SJCRH30 (cell line): ENCODE measurements around the gene COL27A1. TPM values are rescaled to one million over a fixed set of nuclear protein-coding genes. Genes with fewer than 3 reads are reported as not detected.

ENCODE experiments used
- DNase-seq, 2 experiments: peaks; one replicate each; pipeline ENCODE4 v3.0.0-alpha.2; 2015 to 2020
- H3K27ac ChIP-seq: fragments of 250-450 bp; sonication (Bioruptor Pico); 2 replicates; pipeline ENCODE4 v1.5.1; 2020; ENCODE audit warnings: mild to moderate bottlenecking, moderate library complexity
- H3K27me3 ChIP-seq: fragments of 250-450 bp; sonication (Bioruptor Pico); 2 replicates; pipeline ENCODE4 v1.5.1; 2020; ENCODE audit warnings: mild to moderate bottlenecking, moderate library complexity
- H3K36me3 ChIP-seq: fragments of 250-450 bp; sonication (Bioruptor Pico); 2 replicates; pipeline ENCODE4 v1.5.1; 2020; ENCODE audit warnings: mild to moderate bottlenecking, moderate library complexity
- H3K4me1 ChIP-seq: fragments of 250-450 bp; sonication (Bioruptor Pico); 2 replicates; pipeline ENCODE4 v1.5.1; 2020; ENCODE audit warnings: mild to moderate bottlenecking, moderate library complexity
- H3K4me3 ChIP-seq: fragments of 250-450 bp; sonication (Bioruptor Pico); 2 replicates; pipeline ENCODE4 v1.5.1; 2020; ENCODE audit warnings: mild to moderate bottlenecking, moderate library complexity
- H3K9me3 ChIP-seq: fragments of 250-450 bp; sonication (Bioruptor Pico); replicated peaks from 2 replicates; pipeline ENCODE4 v1.5.1; 2020; ENCODE audit warnings: mild to moderate bottlenecking, moderate library complexity
- total RNA-seq: library from RNA; depleted of rRNA; stranded (reverse); fragments of >200 nt; shearing (Covaris generic); gene quantifications from 2 replicates; pipeline ENCODE4 v1.2.3, GENCODE V29; 2014

The COL27A1 gene
- total RNA-seq, 1 experiment from 2014 or later: 18.6 TPM

DNA sequence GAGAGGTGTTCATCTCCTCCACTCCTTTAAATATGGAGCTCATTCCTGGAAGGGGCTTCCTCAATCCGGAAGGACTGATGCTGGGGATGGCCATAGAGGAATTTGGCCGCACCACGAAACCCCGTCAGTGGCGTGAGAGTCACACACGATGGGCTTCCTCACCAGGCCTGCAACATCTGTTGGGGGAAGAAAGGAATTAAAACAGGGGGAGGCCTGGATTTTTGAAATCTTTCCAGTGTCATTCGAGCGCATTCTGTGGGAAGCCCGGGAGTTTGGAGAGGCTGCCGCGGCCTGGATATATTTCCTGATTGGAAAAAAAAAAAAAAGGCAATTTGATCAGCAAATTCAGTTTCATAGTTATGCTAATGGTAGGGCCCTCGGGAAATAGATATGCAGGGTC, 91.2 kb downstream of the COL27A1 start:
- peaks cover 18% of the 10 kb centered on the region for H3K4me1 ChIP-seq
- no peaks in the 10 kb centered on the region for H3K27me3 ChIP-seq
- no peaks in the 10 kb centered on the region for H3K9me3 ChIP-seq
- peak; percentile 66 to 74 for DNase-seq
- H3K4me3 ChIP-seq: no peak overlapping the region
- peaks cover 12% of the 10 kb centered on the region; the same call in 1 of the 2 replicates for H3K36me3 ChIP-seq
- H3K27ac ChIP-seq: peak overlapping the region; percentile 22; the same call in 1 of the 2 replicates

DNA sequence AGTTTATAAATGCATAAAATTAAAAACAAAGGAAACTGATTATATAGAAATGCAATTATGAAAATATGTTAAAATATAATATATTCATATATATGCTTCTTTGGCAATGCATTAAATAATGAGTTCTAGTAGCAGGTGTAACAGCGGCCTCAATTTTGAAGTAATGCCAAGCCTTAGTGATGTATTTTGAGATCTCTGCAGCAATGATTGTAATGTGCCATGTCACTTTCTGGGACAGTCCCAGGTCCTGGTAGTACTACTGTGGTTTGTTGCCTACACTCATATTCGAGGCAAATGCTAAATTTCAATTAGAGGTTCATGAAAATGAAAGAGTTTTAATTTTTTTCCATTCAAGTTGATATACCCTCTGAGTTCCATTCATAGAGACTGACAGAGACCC, 91.7 kb downstream of the COL27A1 start:
- Histone ChIP-seq H3K36me3 (peaks cover 12% of the 10 kb centered on the region; the same call in 1 of the 2 replicates), H3K4me1 (peaks cover 18% of the 10 kb centered on the region), H3K27me3 (no peaks in the 10 kb centered on the region), H3K9me3 (no peaks in the 10 kb centered on the region), H3K27ac (no peak overlapping the region), H3K4me3 (no peak overlapping the region)
- DNase-seq: no peak

DNA sequence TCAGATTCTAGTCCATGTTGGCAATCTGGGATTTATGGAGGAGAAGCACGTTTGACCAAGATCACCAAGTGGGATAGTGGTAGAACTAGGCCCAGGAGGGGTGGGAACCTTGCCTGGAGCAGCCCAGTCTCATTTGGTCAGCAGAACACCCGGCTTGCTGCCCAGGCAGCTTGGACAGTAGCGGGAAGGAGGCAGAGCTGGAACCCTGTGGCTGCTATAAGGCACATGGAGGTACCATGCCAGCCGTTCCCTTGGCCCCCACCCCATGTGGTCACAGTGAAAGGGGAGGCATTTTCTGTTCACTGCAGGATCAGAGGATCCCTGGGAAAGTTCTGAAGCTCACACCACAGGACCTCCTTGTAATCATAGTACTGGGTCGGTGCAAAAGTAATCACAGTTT, 92.2 kb downstream of the COL27A1 start:
- peaks cover 12% of the 10 kb centered on the region; the same call in 1 of the 2 replicates for H3K36me3 ChIP-seq
- no peak for DNase-seq
- H3K27ac ChIP-seq: no peak overlapping the region
- no peak overlapping the region for H3K4me3 ChIP-seq
- H3K27me3 ChIP-seq: no peaks in the 10 kb centered on the region
- H3K9me3 ChIP-seq: no peaks in the 10 kb centered on the region
- peaks cover 18% of the 10 kb centered on the region for H3K4me1 ChIP-seq

DNA sequence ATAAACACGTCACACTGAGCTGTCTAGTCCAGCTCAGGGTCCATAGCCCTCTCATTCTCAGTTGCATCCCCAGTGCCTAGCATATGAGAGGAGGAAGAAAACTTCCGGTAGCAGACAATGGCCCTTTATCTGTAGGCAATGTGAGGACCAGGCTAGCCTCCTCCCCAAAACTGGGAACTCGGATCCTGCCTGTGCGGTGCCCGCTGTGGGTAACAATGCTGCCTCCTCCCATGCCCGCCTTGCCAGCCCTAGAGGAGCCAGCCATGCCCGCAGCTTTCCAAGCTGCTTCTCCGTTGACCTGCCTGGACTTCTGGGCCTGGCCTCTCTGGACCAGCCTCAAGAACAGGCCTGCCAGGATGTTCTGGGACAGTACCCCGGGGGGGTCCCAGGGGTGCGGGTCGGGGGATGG, 93.0 kb downstream of the COL27A1 start:
- Histone ChIP-seq H3K27ac (no peak overlapping the region), H3K9me3 (no peaks in the 10 kb centered on the region), H3K27me3 (no peaks in the 10 kb centered on the region), H3K4me3 (no peak overlapping the region), H3K36me3 (peaks cover 12% of the 10 kb centered on the region; the same call in 1 of the 2 replicates), H3K4me1 (peaks cover 18% of the 10 kb centered on the region)
- no peak for DNase-seq

DNA sequence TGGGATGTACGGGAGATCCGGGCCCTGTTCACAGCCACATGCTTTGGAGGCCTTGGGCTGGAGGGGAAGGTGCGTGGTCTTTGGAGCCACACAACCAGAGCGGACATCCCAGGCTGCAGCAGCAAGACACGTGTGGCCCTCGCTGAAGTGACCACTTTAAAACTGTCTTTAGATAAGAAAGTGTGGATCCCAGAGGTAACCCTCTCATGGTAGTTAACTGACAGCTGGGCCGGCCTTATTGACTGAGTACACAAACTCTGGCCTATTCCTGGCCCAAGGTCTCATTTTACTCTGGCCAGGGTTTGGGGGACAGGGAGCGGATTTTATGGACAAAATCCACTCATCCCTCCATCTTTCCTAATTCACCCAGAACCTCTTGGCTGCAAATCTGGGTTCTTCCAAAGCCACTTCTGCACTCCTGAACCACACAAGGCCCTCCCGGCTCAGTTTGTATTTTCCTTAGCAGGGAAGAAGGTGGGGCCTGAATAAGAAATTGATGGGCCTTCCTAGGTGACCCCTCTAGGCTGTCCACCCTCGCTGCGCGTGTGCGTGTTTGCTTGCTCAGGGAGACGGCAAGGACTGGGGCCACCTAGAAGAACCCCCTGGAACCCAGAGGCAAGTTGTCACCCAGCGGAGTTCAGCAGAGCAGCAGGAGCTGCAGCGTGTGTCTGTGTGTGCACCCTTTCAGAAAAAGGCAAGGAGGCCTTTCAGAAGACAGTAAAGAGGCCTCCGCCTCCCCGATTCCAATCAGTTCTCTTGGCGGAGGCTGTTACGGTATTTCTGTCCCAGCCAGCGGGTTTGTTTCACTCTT, 94.3 kb downstream of the COL27A1 start:
- no peaks in the 10 kb centered on the region for H3K9me3 ChIP-seq
- no peak for DNase-seq

DNA sequence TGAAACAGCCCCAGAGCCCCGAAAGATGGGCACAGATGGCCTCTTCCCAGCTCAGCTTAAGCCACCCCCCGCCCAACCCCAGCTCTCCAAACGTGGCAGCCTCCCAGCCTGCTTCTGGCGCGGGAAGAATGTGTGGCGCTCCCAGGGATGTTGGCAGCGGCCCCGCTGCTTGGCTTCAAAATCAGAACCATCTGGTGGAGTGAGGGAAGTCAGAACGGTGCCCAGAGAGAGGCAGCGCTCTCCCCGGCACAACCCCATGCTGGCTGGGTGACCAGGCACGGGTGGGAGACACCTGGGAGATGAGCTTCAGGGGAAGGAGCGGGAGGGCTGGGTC, 94.9 kb downstream of the COL27A1 start:
- Histone ChIP-seq H3K4me3 (no peak overlapping the region), H3K27me3 (no peaks in the 10 kb centered on the region), H3K9me3 (no peaks in the 10 kb centered on the region), H3K36me3 (peaks cover 12% of the 10 kb centered on the region; the same call in 1 of the 2 replicates), H3K27ac (no peak overlapping the region), H3K4me1 (peaks cover 18% of the 10 kb centered on the region)
- peak; percentile 32 to 41 for DNase-seq

More for the DNA sequence above, 94.3 kb downstream of the COL27A1 start:
- peaks cover 12% of the 10 kb centered on the region; the same call in 1 of the 2 replicates for H3K36me3 ChIP-seq
- H3K27ac ChIP-seq: no peak overlapping the region
- peaks cover 18% of the 10 kb centered on the region for H3K4me1 ChIP-seq
- no peaks in the 10 kb centered on the region for H3K27me3 ChIP-seq
- H3K4me3 ChIP-seq: no peak overlapping the region

DNA sequence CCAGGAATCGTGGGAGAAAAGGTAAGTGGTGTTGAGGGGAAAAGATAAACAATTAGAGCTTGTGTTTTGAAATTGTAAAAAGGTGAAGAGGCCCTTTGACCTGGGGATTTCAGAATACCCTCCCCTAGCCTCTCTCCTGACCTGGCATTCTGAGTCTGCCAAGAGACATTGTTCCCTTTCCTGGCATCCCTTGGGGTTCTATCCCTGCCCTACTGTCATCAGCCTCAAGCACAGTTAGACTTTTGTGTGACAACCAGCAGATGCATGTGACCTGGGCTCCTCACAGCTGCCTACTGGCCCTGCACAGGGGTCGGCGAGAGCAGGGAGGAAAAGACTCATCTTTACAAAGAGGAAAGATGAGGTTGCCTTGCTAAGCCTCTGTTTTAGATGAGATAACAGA, 95.3 kb downstream of the COL27A1 start:
- no peaks in the 10 kb centered on the region for H3K27me3 ChIP-seq
- H3K4me3 ChIP-seq: no peak overlapping the region
- H3K27ac ChIP-seq: no peak overlapping the region
- H3K36me3 ChIP-seq: peaks cover 12% of the 10 kb centered on the region; the same call in 1 of the 2 replicates
- no peak for DNase-seq
- no peaks in the 10 kb centered on the region for H3K9me3 ChIP-seq
- H3K4me1 ChIP-seq: peaks cover 18% of the 10 kb centered on the region

DNA sequence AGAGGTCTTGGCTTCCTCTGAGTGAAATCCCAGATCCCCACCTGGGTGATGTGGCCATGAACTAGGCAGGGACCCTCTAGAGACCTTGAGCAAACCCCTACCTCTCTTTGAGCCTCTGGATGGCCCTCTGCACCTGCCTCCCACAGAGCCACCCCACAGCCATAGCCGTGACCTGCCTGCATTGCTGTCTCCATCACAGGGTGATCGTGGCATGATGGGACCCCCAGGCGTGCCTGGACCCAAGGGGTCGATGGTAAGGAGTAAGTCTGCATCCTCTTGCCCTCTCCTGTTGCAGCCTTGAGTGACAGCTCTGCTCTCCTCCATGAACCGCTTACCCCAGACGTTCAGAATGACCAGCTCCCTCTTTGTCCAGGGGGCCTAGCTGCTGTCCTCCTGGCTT, 97.1 kb downstream of the COL27A1 start:
- H3K4me3 ChIP-seq: no peak overlapping the region
- H3K36me3 ChIP-seq: peaks cover 8% of the 10 kb centered on the region; the same call in 1 of the 2 replicates
- H3K4me1 ChIP-seq: peaks cover under 1% of the 10 kb centered on the region; the same call in 1 of the 2 replicates
- no peaks in the 10 kb centered on the region for H3K9me3 ChIP-seq
- H3K27ac ChIP-seq: no peak overlapping the region
- DNase-seq: no peak
- no peaks in the 10 kb centered on the region for H3K27me3 ChIP-seq

DNA sequence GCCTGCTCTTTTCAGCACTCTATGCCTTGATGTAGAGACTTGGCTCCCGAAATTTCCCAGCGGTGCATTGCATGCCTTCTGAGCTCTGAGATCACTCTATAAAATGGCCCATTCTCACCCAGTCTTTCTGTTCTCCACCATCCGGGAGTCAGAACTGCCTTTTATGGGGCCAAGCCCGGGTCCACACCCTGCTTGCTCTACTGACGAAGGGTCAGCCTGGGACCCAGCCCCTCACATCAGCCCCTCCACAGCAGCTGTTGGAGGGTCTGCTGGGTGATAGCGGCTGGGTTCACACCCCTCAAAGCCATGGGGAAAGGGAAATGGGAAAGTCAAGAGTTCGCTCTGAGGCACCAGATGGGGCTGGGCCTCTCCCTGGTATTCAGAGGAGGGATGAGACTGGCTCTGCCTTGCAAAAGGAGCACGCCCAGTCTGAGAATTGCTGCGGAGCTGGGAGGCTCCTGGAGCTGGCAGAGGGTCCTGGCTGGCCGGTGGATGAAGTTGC, 101.5 kb downstream of the COL27A1 start:
- H3K27me3 ChIP-seq: no peaks in the 10 kb centered on the region
- H3K9me3 ChIP-seq: no peaks in the 10 kb centered on the region
- no peak overlapping the region for H3K27ac ChIP-seq
- no peaks in the 10 kb centered on the region for H3K36me3 ChIP-seq
- DNase-seq: no peak
- H3K4me3 ChIP-seq: no peak overlapping the region
- peaks cover 5% of the 10 kb centered on the region; the same call in 1 of the 2 replicates for H3K4me1 ChIP-seq

DNA sequence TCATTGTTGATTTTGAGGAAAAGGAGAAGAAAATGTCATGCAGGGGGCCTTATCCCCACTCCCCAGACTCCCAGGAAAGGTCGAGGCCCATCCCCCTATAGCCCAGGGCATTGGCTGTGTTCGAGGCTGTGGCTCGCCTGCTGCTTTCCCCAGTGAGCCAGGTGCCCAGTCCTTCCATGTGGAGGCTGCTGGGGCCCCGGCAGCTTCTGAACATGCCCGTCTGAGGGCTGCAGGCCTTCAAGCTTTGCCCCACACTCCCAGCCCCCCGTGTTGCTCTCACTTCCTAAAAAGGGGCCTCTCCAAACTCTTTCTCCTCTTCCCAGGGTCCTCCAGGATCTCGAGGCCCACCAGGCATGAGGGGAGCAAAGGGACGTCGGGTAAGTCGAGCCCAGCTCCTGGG, 102.9 kb downstream of the COL27A1 start:
- H3K27me3 ChIP-seq: no peaks in the 10 kb centered on the region
- no peaks in the 10 kb centered on the region for H3K9me3 ChIP-seq
- no peak overlapping the region for H3K27ac ChIP-seq
- DNase-seq: no peak
- peaks cover 5% of the 10 kb centered on the region; the same call in 1 of the 2 replicates for H3K4me1 ChIP-seq
- no peak overlapping the region for H3K4me3 ChIP-seq
- no peaks in the 10 kb centered on the region for H3K36me3 ChIP-seq

DNA sequence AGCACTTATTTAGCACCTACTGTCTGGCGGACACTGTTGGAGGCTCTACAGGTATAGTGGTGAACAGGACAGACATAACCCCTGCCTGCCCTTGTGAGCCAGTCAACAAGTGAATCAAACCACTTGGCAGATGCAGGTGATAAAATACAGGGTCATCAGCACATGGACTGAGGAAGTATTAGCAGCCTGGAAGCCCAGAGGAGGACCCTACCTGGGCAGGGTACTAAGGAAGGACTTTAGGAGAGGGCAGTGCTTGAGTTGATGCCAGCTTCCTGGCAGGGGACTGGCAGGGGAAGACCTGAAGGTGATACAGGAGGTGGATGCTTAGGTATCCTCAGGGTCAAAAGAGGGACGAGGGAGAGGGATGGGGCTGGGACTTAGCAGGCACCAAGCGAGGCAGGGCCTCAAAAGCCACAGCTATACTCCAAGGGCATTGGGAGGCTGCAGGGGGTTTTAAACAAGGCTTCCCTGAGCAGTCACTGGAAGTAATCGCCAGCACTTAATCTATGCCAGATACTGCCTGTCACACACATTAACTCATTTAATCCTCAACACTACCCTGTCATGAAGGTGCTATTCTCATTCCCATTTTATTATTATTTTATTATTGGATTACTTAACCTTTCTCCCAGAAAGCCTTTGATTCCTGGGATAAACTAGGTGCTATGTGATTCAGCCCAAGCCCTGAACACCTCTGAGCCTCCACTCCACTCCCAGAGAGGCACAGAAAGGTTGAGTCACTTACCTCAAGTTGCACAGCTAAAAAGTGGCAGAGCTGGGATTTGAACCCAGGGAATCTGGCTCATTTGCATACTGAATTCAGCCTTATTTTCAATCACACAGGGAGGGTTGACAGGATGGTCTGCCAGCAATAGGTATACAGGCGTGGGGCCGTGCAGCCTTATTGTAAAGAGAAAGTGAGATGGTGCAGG, 103.8 kb downstream of the COL27A1 start:
- H3K27ac ChIP-seq: no peak overlapping the region
- no peaks in the 10 kb centered on the region for H3K9me3 ChIP-seq
- H3K4me3 ChIP-seq: no peak overlapping the region
- no peaks in the 10 kb centered on the region for H3K36me3 ChIP-seq
- no peak for DNase-seq
- H3K27me3 ChIP-seq: no peaks in the 10 kb centered on the region
- H3K4me1 ChIP-seq: peaks cover 5% of the 10 kb centered on the region; the same call in 1 of the 2 replicates

DNA sequence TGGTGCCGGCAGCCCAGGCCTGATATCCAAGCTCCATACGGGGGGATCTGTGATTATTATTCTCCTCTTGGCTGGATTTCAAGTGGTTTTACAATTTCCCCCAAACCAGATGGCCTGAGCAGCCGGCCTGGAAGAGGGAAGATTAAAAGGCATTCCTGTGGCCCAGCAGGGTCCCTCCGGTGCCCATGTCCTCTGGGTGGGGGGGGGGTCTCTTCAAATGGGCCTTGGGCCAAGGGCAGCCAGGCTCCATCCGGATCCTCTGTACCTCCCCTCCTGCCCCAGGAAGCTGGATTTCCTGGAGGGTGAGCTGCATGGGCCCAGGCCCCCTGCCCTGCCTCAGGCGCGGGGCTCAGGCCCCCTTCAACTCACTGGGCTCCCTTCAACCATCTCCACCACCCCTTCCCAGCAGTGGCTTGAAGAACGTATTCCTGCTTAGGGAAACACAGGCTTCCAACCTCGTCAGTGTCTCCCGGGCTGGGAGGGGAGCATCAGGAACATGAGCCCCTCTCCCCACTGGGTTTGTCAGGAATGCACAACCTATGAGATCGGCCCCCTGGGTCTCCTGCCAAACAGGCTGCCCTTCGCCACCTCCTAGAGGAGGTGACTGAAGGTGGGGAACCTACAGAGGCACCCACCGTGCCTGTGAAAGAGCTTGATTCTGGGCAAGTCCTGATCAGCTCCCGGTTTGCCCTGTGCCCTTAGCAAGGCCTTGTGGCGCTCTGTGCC, 104.6 kb downstream of the COL27A1 start:
- Histone ChIP-seq H3K27ac (no peak overlapping the region), H3K4me1 (peaks cover 5% of the 10 kb centered on the region; the same call in 1 of the 2 replicates), H3K27me3 (no peaks in the 10 kb centered on the region), H3K9me3 (no peaks in the 10 kb centered on the region), H3K4me3 (no peak overlapping the region), H3K36me3 (no peaks in the 10 kb centered on the region)
- DNase-seq: peak; percentile 81 to 88

DNA sequence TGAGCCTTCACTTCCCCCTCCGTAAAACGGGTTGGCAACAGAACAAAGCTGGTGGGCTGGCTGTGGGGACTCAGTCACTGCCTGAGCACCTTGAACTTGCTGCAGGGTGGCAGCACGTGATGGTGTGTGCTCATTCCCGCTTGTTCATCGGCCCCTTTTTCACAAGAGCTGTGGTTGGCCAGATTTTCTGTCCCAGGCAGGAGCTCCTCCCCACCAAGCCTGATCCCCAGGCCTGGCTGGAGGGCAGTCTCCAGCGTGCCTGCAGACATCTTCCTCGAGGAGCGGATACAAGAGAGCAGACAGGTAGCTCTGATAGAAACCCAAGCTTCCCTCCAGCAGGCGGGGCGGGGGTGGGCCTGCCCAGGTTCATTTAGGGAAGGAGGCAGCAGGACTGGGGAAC, 105.7 kb downstream of the COL27A1 start:
- H3K36me3 ChIP-seq: no peaks in the 10 kb centered on the region
- H3K9me3 ChIP-seq: no peaks in the 10 kb centered on the region
- H3K4me3 ChIP-seq: no peak overlapping the region
- no peak overlapping the region for H3K27ac ChIP-seq
- H3K4me1 ChIP-seq: peaks cover 5% of the 10 kb centered on the region; the same call in 1 of the 2 replicates
- no peaks in the 10 kb centered on the region for H3K27me3 ChIP-seq
- no peak for DNase-seq

DNA sequence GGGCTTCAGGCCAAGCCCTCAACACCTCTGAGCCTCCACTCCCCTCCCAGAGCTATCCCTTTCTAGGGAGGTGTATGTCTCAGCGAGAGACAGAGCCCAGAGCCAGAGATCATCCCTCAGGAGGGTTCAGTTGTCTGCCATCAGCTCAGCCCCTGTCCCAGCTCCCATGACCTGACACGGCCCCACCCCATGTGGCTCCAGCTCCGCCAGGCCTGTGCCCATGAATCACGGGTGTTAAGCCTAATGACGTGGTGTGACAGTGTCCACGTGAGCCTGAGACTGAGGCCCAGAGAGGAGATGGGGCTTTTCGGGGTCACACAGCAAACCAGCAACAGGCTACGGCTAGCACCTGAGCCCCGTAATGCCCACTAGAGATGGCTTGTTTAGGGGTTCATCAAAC, 106.7 kb downstream of the COL27A1 start:
- Histone ChIP-seq H3K4me3 (no peak overlapping the region), H3K27me3 (no peaks in the 10 kb centered on the region), H3K4me1 (peaks cover 5% of the 10 kb centered on the region; the same call in 1 of the 2 replicates), H3K9me3 (no peaks in the 10 kb centered on the region), H3K36me3 (no peaks in the 10 kb centered on the region), H3K27ac (no peak overlapping the region)
- no peak for DNase-seq
